Measurements from ENCODE around the gene CREB3L2.

DNA sequence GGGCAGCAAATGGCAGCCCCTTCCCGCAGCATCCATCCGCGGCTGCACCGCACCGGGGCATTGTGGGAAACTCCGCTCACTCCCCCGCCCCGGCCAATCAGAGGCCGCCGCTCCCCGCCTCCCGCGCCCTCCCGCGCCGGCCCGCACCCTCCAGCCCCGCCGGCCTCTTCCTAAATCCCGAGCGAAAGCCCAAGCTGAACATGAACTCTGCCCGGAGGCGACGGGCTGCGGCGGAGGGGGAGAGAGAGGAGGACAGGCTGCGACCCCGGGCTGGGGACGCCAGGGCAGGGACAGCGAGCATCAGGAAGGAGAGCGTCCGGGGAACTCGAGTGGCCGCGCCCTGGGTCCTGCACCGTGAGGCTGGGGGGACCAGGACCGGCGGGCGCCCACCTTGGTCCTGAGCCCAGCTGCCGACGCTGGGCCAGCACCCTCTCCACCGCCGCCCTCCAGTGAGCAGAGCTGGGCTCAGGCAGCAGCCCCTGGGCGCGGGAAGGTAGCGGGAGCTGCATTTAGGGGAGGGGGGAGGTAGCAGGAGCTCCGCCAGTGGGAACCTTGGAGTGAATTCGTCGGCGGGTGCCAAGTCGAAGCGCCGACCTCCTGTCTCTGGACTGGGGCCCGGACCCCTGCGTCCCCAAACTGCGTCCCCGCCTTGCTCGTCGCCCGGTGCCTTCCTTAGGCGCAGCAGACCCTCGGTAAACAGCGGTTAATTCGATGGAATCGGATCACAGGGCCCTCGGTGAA is 154.9 kb downstream of the CREB3L2 start, which contains the start of gene DGKI:
- TF ChIP-seq, protein P1, sequence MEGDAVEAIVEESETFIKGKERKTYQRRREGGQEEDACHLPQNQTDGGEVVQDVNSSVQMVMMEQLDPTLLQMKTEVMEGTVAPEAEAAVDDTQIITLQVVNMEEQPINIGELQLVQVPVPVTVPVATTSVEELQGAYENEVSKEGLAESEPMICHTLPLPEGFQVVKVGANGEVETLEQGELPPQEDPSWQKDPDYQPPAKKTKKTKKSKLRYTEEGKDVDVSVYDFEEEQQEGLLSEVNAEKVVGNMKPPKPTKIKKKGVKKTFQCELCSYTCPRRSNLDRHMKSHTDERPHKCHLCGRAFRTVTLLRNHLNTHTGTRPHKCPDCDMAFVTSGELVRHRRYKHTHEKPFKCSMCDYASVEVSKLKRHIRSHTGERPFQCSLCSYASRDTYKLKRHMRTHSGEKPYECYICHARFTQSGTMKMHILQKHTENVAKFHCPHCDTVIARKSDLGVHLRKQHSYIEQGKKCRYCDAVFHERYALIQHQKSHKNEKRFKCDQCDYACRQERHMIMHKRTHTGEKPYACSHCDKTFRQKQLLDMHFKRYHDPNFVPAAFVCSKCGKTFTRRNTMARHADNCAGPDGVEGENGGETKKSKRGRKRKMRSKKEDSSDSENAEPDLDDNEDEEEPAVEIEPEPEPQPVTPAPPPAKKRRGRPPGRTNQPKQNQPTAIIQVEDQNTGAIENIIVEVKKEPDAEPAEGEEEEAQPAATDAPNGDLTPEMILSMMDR (IDR thresholded peaks at IDR 0.05), result no peak
- no peak for TF ChIP-seq POLR2A (IDR thresholded peaks at IDR 0.05)
- TF ChIP-seq EP300 (IDR thresholded peaks at IDR 0.05), result no peak
